ENCODE results near the gene TMEM59. TPM values are rescaled to one million over a fixed set of nuclear protein-coding genes. Genes with fewer than 3 reads are reported as not detected.
"Not testable (repeated sequence)": the region's sequence is repeated elsewhere in the genome, so short reads cannot be mapped to it uniquely, and the experiment has no call there.

Gene TMEM59
- total and polyA plus RNA-seq, 4 donors = 266 to 356 (median 305) TPM

DNA sequence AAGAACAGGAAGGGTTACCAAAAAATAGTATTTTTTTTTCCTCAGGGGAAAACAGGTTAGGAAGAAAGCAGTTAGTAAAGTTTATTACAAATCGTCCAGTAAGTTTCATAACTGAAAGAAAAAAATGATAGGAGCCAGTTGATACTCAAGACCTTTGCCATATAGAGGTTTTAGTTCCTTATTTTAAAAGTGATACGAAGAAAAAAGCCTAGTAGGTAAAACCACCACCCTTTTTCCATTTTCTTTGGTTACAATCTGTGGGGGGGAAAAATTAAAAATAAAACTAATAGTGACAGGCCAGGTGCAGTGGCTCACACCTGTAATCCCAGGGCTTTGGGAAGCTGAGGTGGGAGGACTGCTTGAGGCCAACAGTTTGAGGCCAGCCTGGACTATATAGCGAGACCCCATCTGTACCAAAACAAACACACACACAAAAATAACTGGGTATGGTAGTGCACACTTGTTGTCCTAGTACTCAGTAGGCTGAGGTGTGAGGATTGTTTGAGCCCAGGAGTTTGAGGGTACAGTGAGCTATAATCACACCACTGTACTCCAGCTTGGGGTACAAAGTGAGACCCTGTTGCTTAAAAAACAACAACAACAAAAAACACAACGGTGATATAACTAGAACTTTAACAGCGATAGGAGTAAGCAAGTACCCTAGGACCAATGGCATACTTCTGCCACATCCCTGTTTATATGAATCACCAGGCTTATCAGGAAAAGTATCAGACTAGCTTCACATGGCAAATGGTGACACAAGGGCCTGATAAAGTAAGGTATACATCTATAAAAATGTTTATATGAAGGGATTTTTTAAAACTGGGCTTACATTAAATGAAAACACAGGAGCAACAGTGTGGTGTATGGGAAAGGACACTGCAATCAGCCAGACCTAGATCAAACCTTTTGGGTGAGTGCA is 5.4 kb downstream of the TMEM59 start:
- Histone ChIP-seq H3K36me3 (ENCODE audit: control insufficient read depth in 1 of 2, insufficient read depth in 2 of 2, low read length in 1 of 2) (peaks cover 0 to 2% of the 10 kb centered on the region in 2 donors), H3K27ac (ENCODE audit: low read depth in 1 of 2, low read length in 2 of 2) (no peak overlapping the region), H3K9me3 (ENCODE audit: control insufficient read depth, low read length) (no peaks in the 10 kb centered on the region), H3K4me3 (ENCODE audit: low read length in 2 of 2) (no peak overlapping the region), H3K27me3 (ENCODE audit: control insufficient read depth in 1 of 2, insufficient read depth in 2 of 2, low read length in 1 of 2) (no peaks in the 10 kb centered on the region), H3K4me1 (ENCODE audit: control insufficient read depth in 1 of 2, insufficient read depth in 2 of 2, low read length in 2 of 2) (peaks cover 1 to 5% of the 10 kb centered on the region in 2 donors)
- ATAC-seq (ENCODE audit: low FRiP score) (no peak), DNase-seq (no peak)
- intact Hi-C loops (cut with DNase I) = no loop called here
- 67 to 68% methylated on average over 5 of the region's 5 CpGs for WGBS, 2 donors

- H3K27me3 ChIP-seq (ENCODE audit: control insufficient read depth in 1 of 2, insufficient read depth in 2 of 2, low read length in 1 of 2) = no peaks in the 10 kb centered on the region
- ATAC-seq (ENCODE audit: low FRiP score) = no peak
- no peak for DNase-seq
- H3K9me3 ChIP-seq (ENCODE audit: control insufficient read depth, low read length) = no peaks in the 10 kb centered on the region
- no peak overlapping the region for H3K4me3 ChIP-seq (ENCODE audit: low read length in 2 of 2)
- H3K36me3 ChIP-seq (ENCODE audit: control insufficient read depth in 1 of 2, insufficient read depth in 2 of 2, low read length in 1 of 2) = peaks cover 0 to 4% of the 10 kb centered on the region in 2 donors
- intact Hi-C loops (cut with DNase I) = no loop called here
- no peak overlapping the region for H3K27ac ChIP-seq (ENCODE audit: low read depth in 1 of 2, low read length in 2 of 2)
- H3K4me1 ChIP-seq (ENCODE audit: control insufficient read depth in 1 of 2, insufficient read depth in 2 of 2, low read length in 2 of 2) = peaks cover 1 to 5% of the 10 kb centered on the region in 2 donors
- 52 to 56% methylated on average over 7 of the region's 7 CpGs for WGBS, 2 donors
Measured at GRCh38 chr1:54046671-54047383, 6.2 kb downstream of the TMEM59 start.

- no peak for ATAC-seq (ENCODE audit: low FRiP score)
- no peak overlapping the region for H3K27ac ChIP-seq (ENCODE audit: low read depth in 1 of 2, low read length in 2 of 2)
- H3K9me3 ChIP-seq (ENCODE audit: control insufficient read depth, low read length) = no peaks in the 10 kb centered on the region
- no peak overlapping the region for H3K4me3 ChIP-seq (ENCODE audit: low read length in 2 of 2)
- peaks cover 1 to 5% of the 10 kb centered on the region in 2 donors for H3K4me1 ChIP-seq (ENCODE audit: control insufficient read depth in 1 of 2, insufficient read depth in 2 of 2, low read length in 2 of 2)
- H3K36me3 ChIP-seq (ENCODE audit: control insufficient read depth in 1 of 2, insufficient read depth in 2 of 2, low read length in 1 of 2) = peaks cover 0 to 5% of the 10 kb centered on the region in 2 donors
- H3K27me3 ChIP-seq (ENCODE audit: control insufficient read depth in 1 of 2, insufficient read depth in 2 of 2, low read length in 1 of 2) = no peaks in the 10 kb centered on the region
- 79 to 84% methylated on average over 2 of the region's 2 CpGs for WGBS, 2 donors
- intact Hi-C loops (cut with DNase I) = no loop called here
- DNase-seq = no peak
Measured at GRCh38 chr1:54045496-54045895, 7.5 kb downstream of the TMEM59 start.

DNA sequence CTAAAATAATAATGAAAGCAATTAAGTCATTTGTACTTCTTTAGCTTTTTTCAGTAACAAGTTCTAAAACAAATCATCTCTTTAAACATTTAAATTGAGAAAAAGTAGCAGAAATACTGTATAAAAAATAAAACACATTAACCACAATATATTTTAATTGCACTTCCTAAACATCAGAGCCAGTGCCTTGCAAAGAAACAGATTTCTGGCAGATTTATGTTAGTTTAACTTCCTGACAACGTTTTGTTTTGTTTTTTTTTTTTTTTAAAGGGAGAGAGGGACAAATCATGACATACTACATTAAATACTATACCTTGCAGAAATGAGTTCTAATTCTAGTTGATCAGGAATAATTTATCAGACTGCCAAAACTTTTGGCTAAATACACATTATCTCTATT is 11.2 kb downstream of the TMEM59 start:
- Histone ChIP-seq H3K27me3 (ENCODE audit: control insufficient read depth in 1 of 2, insufficient read depth in 2 of 2, low read length in 1 of 2) (no peaks in the 10 kb centered on the region), H3K4me3 (ENCODE audit: low read length in 2 of 2) (no peak overlapping the region), H3K27ac (ENCODE audit: low read depth in 1 of 2, low read length in 2 of 2) (no peak overlapping the region), H3K4me1 (ENCODE audit: control insufficient read depth in 1 of 2, insufficient read depth in 2 of 2, low read length in 2 of 2) (no peaks in the 10 kb centered on the region), H3K36me3 (ENCODE audit: control insufficient read depth in 1 of 2, insufficient read depth in 2 of 2, low read length in 1 of 2) (peaks cover 0 to 6% of the 10 kb centered on the region in 2 donors), H3K9me3 (ENCODE audit: control insufficient read depth, low read length) (no peaks in the 10 kb centered on the region)
- 0 to 1% methylated on average over 1 of the region's 1 CpG for WGBS, 2 donors
- DNase-seq (no peak), ATAC-seq (ENCODE audit: low FRiP score) (no peak)
- intact Hi-C loops (cut with DNase I) = no loop called here

DNA sequence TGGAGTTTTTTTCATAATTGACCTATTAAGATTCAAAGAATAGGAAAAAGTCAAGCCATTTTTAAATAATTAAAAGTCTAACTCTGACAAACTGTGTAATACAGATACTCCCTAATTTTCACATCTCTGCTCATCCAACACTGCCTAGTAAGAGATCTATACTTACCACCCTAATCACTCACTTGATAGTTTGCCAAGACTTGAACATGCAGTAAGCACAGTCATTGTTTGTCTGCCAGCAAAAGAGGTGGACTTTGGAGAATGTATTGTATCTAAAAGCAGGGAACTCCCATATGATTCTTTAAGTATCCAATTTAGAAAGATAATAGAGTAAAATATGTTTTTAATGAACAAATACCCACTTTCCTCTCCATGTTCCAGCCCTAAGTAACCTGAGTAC is 15.5 kb downstream of the TMEM59 start:
- intact Hi-C loops (cut with DNase I) = no loop called here
- ATAC-seq (ENCODE audit: low FRiP score) = no peak
- Histone ChIP-seq H3K9me3 (ENCODE audit: control insufficient read depth, low read length) (no peaks in the 10 kb centered on the region), H3K27ac (ENCODE audit: low read depth in 1 of 2, low read length in 2 of 2) (no peak overlapping the region), H3K27me3 (ENCODE audit: control insufficient read depth in 1 of 2, insufficient read depth in 2 of 2, low read length in 1 of 2) (no peaks in the 10 kb centered on the region), H3K4me1 (ENCODE audit: control insufficient read depth in 1 of 2, insufficient read depth in 2 of 2, low read length in 2 of 2) (no peaks in the 10 kb centered on the region), H3K36me3 (ENCODE audit: control insufficient read depth in 1 of 2, insufficient read depth in 2 of 2, low read length in 1 of 2) (peaks cover 0 to 11% of the 10 kb centered on the region in 2 donors), H3K4me3 (ENCODE audit: low read length in 2 of 2) (no peak overlapping the region)
- no peak for DNase-seq

DNA sequence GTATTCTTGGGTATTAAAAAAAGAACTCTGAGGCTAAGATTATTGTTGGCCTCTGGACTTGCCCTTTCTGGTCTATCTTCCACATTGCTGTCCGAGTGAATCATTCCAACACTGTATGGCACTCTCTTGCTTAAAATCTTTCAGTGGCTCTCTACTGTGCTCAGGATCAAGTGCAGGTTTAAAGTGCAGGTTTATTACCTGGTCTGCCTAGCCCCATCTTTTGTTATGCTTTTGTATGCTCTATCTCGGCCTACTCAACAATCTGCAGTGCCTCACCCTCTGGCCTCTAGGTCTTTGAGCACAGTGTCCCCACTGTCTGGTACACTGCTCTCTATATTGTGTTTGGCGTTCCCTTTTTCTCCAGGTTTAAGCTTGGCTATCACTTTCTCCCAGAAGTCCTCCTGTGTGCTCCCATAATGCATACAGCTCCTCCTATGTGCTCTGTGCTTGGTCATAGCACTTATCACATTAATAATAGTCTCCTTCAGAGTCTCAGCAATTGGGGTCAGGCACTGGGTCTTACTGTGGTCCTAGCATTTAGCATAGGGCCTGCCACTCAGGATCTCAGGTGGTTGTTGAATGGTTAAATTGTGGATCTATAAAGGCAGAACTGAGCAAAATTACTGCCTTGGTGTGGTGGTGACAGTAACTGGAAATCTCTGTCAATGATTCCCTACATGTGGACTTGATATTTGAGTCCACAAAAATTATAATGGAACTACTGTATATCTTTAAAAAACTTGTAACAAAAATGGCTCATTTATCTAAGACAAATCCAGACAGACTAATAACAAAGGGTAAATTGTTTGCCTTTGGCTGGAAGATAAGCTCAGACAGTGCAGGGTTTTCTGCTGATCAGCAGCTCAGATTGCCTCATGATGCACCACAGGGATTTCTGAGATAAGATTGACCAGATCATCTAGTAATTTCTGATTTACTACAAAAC is 24.4 kb downstream of the TMEM59 start:
- Histone ChIP-seq H3K9me3 (ENCODE audit: control insufficient read depth, low read length) (no peaks in the 10 kb centered on the region), H3K36me3 (ENCODE audit: control insufficient read depth in 1 of 2, insufficient read depth in 2 of 2, low read length in 1 of 2) (no peaks in the 10 kb centered on the region), H3K27ac (ENCODE audit: low read depth in 1 of 2, low read length in 2 of 2) (no peak overlapping the region), H3K4me3 (ENCODE audit: low read length in 2 of 2) (no peak overlapping the region), H3K4me1 (ENCODE audit: control insufficient read depth in 1 of 2, insufficient read depth in 2 of 2, low read length in 2 of 2) (no peaks in the 10 kb centered on the region), H3K27me3 (ENCODE audit: control insufficient read depth in 1 of 2, insufficient read depth in 2 of 2, low read length in 1 of 2) (no peaks in the 10 kb centered on the region)
- WGBS, 2 donors = 64 to 65% methylated on average over 3 of the region's 3 CpGs
- intact Hi-C loops (cut with DNase I) = no loop called here
- DNase-seq (no peak), ATAC-seq (ENCODE audit: low FRiP score) (no peak)

DNA sequence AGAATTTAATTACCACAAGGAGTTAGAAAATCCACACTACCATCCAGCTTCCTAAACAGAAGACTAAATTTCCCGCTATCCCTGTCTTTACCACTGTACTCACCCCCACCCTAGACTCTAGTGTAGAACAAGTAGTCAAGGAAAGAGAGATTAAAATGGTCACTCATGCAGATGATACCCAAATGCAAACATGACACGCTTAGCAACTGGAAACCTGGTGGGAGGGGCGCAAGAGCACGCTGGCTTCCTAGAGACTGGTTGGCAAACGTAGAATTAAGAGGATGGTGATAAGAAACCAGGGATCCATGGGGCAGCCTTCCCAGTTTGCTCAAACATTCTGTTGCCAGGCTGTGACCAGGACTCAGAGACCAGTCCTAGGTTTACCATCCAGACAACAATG is 25.2 kb downstream of the TMEM59 start:
- intact Hi-C loops (cut with DNase I) = no loop called here
- WGBS, 2 donors = 56 to 60% methylated on average over 5 of the region's 5 CpGs
- ATAC-seq (ENCODE audit: low FRiP score) = no peak

GRCh38 chr1:54024811-54025210 is 28.2 kb downstream of the TMEM59 start:
- 89 to 91% methylated on average over 1 of the region's 1 CpG for WGBS, 2 donors
- H3K4me3 ChIP-seq (ENCODE audit: low read length in 2 of 2); ATAC-seq (ENCODE audit: low FRiP score); intact Hi-C loops (cut with DNase I); H3K27ac ChIP-seq (ENCODE audit: low read depth in 1 of 2, low read length in 2 of 2); H3K27me3 ChIP-seq (ENCODE audit: control insufficient read depth in 1 of 2, insufficient read depth in 2 of 2, low read length in 1 of 2); DNase-seq; H3K9me3 ChIP-seq (ENCODE audit: control insufficient read depth, low read length); H3K36me3 ChIP-seq (ENCODE audit: control insufficient read depth in 1 of 2, insufficient read depth in 2 of 2, low read length in 1 of 2); H3K4me1 ChIP-seq (ENCODE audit: control insufficient read depth in 1 of 2, insufficient read depth in 2 of 2, low read length in 2 of 2): not testable (repeated sequence)

More for the DNA sequence above, 25.2 kb downstream of the TMEM59 start:
- no peaks in the 10 kb centered on the region for H3K36me3 ChIP-seq (ENCODE audit: control insufficient read depth in 1 of 2, insufficient read depth in 2 of 2, low read length in 1 of 2)
- no peak overlapping the region for H3K27ac ChIP-seq (ENCODE audit: low read depth in 1 of 2, low read length in 2 of 2)
- H3K9me3 ChIP-seq (ENCODE audit: control insufficient read depth, low read length) = no peaks in the 10 kb centered on the region
- H3K4me1 ChIP-seq (ENCODE audit: control insufficient read depth in 1 of 2, insufficient read depth in 2 of 2, low read length in 2 of 2) = no peaks in the 10 kb centered on the region
- no peaks in the 10 kb centered on the region for H3K27me3 ChIP-seq (ENCODE audit: control insufficient read depth in 1 of 2, insufficient read depth in 2 of 2, low read length in 1 of 2)
- no peak for DNase-seq
- no peak overlapping the region for H3K4me3 ChIP-seq (ENCODE audit: low read length in 2 of 2)

Data from aorta (tissue), 5 donors.